Thyroid gland (tissue), 4 donors: ENCODE results near the gene EHBP1.

Experiments
- CTCF ChIP-seq, 6 experiments: fragments of 200-600 bp in 3 of 6; fragments of 450-650 bp in 3 of 6; sonication (generic) in 3 of 6; IDR thresholded peaks; one replicate each; pipeline ENCODE4 v1.5.1; 2016 to 2019; ENCODE audit warnings: antibody characterized with exemption in 6 of 6, mild to moderate bottlenecking in 2 of 6, inconsistent platforms in 1 of 6, moderate library complexity in 1 of 6
- POLR2A ChIP-seq, 2 donors: fragments of 450-650 bp; IDR thresholded peaks; one replicate each; pipeline ENCODE4 v1.6.1; 2017; ENCODE audit warnings: antibody characterized with exemption in 2 of 2, mild to moderate bottlenecking in 2 of 2, moderate library complexity in 1 of 2

GRCh38 chr2:62705007-62705829 lies at the start of gene EHBP1:
- no peak for TF ChIP-seq CTCF (IDR thresholded peaks at IDR 0.05)
- peak in 1 of 2 donors; percentile 97 for TF ChIP-seq POLR2A (IDR thresholded peaks at IDR 0.05)
